Measurements from ENCODE around the gene TM9SF2. TPM values are rescaled to one million over a fixed set of nuclear protein-coding genes. Genes with fewer than 3 reads are reported as not detected.

The TM9SF2 gene
- total RNA-seq, 4 donors from 2014 or later: 19.8 to 189 (median 107) TPM

GRCh38 chr13:99596180-99596579, 94.9 kb downstream of the TM9SF2 start:
- no peak for DNase-seq
- Histone ChIP-seq H3K27me3 (no peaks in the 10 kb centered on the region), H3K4me3 (no peak overlapping the region), H3K9me3 (no peaks in the 10 kb centered on the region), H3K27ac (no peak overlapping the region), H3K4me1 (no peaks in the 10 kb centered on the region), H3K36me3 (no peaks in the 10 kb centered on the region)
- TF ChIP-seq CTCF (IDR thresholded peaks at IDR 0.05) (no peak), POLR2A (IDR thresholded peaks at IDR 0.05) (no peak)

- no peak overlapping the region for H3K4me3 ChIP-seq
- H3K4me1 ChIP-seq: peaks cover 0 to under 1% (median under 1%) of the 10 kb centered on the region in 4 donors
- H3K27ac ChIP-seq: no peak overlapping the region
- no peaks in the 10 kb centered on the region for H3K27me3 ChIP-seq
- H3K36me3 ChIP-seq: no peaks in the 10 kb centered on the region
- peak in 1 of 6 experiments; percentile 4 for TF ChIP-seq CTCF (IDR thresholded peaks at IDR 0.05)
- no peak for TF ChIP-seq POLR2A (IDR thresholded peaks at IDR 0.05)
- no peak for DNase-seq
- H3K9me3 ChIP-seq: no peaks in the 10 kb centered on the region
Measured at GRCh38 chr13:99600318-99600717, 99.0 kb downstream of the TM9SF2 start.

GRCh38 chr13:99601535-99601934, 100.3 kb downstream of the TM9SF2 start:
- no peak overlapping the region for H3K4me3 ChIP-seq
- no peak for TF ChIP-seq POLR2A (IDR thresholded peaks at IDR 0.05)
- TF ChIP-seq CTCF (IDR thresholded peaks at IDR 0.05): no peak
- no peak for DNase-seq

GRCh38 chr13:99604636-99605035, 103.4 kb downstream of the TM9SF2 start:
- Histone ChIP-seq H3K4me3 (no peak overlapping the region), H3K27ac (no peak overlapping the region), H3K36me3 (no peaks in the 10 kb centered on the region), H3K4me1 (peaks cover 0 to 6% (median 4%) of the 10 kb centered on the region in 4 donors), H3K27me3 (no peaks in the 10 kb centered on the region), H3K9me3 (no peaks in the 10 kb centered on the region)
- TF ChIP-seq POLR2A (IDR thresholded peaks at IDR 0.05): no peak
- TF ChIP-seq CTCF (IDR thresholded peaks at IDR 0.05): no peak
- no peak for DNase-seq

More at GRCh38 chr13:99601535-99601934, 100.3 kb downstream of the TM9SF2 start:
- no peaks in the 10 kb centered on the region for H3K27me3 ChIP-seq
- no peaks in the 10 kb centered on the region for H3K36me3 ChIP-seq
- peaks cover 0 to 6% (median 4%) of the 10 kb centered on the region in 4 donors for H3K4me1 ChIP-seq
- no peak overlapping the region for H3K27ac ChIP-seq
- H3K9me3 ChIP-seq: no peaks in the 10 kb centered on the region

GRCh38 chr13:99605420-99606323, 104.4 kb downstream of the TM9SF2 start:
- DNase-seq: peak; percentile 58 to 86 (median 77)

More at GRCh38 chr13:99605420-99606323, 104.4 kb downstream of the TM9SF2 start:
- H3K36me3 ChIP-seq: no peaks in the 10 kb centered on the region
- H3K27ac ChIP-seq: peak overlapping the region; percentile 89 to 95 (median 92)
- peak overlapping the region; percentile 71 to 91 (median 80) for H3K4me3 ChIP-seq
- peaks cover 0 to 6% (median 4%) of the 10 kb centered on the region in 4 donors for H3K4me1 ChIP-seq
- TF ChIP-seq POLR2A (IDR thresholded peaks at IDR 0.05) (peak; percentile 37 to 51), CTCF (IDR thresholded peaks at IDR 0.05) (peak in 4 of 6 experiments; percentile 18 to 58 (median 48))
- H3K9me3 ChIP-seq: no peaks in the 10 kb centered on the region
- H3K27me3 ChIP-seq: no peaks in the 10 kb centered on the region

Data from Peyer's patch (tissue), 4 donors.